ENCODE data around the gene FAHD1. TPM values are rescaled to one million over a fixed set of nuclear protein-coding genes. Genes with fewer than 3 reads are reported as not detected.
A peak's percentile ranks its signal among the peaks of the same experiment; 100 is the strongest.

The FAHD1 gene
- total and polyA plus RNA-seq, 9 of the 15 experiments (the other 6 are each of a cell fraction or from before 2014, with no cell fraction given) = 2.2 to 20.9 (median 10.7) TPM

- 0 out of 2 replicates have a peak, but pooled peaks have one; percentile 33 for TF ChIP-seq RERE (CRISPR knock-in tag; IDR thresholded peaks at IDR 0.05; ENCODE audit: borderline replicate concordance)
- TF ChIP-seq HIVEP1 (CRISPR knock-in tag; IDR thresholded peaks at IDR 0.05) = no peak
- peak; percentile 67 to 76 for TF ChIP-seq MAZ (CRISPR knock-in tag; conservative IDR thresholded peaks at IDR 0.05 in 1 of 2, IDR thresholded peaks at IDR 0.05 in 1 of 2)
- peak; percentile 39; the same call in 1 of the 2 replicates for TF ChIP-seq ZNF12 (CRISPR knock-in tag; IDR thresholded peaks at IDR 0.05)
- TF ChIP-seq ZC3H4 (CRISPR knock-in tag; IDR thresholded peaks at IDR 0.05; ENCODE audit: borderline replicate concordance) = no peak
- peak; percentile 51; the same call in 1 of the 2 replicates for TF ChIP-seq ZNF75A (CRISPR knock-in tag; IDR thresholded peaks at IDR 0.05)
- peak; percentile 100 for TF ChIP-seq MTA3 (IDR thresholded peaks at IDR 0.05; ENCODE audit: borderline replicate concordance)
Observed at GRCh38 chr16:1826691-1827573, at the start of gene FAHD1, which contains the start of gene HAGH (continued).

Data from K562 (cell line).